Kidney (tissue), 14 donors: ENCODE measurements around the gene LIPC. TPM values are rescaled to one million over a fixed set of nuclear protein-coding genes. Genes with fewer than 3 reads are reported as not detected.

Source experiments
- DNase-seq, 5 donors: peaks; one replicate each; pipeline ENCODE4 v3.0.0-alpha.2; 2013 to 2020
- FAIRE-seq: peaks from 2 replicates; lab custom pipeline; 2012; peaks lifted over from hg19 to GRCh38; lab: Jason Lieb, UNC
- H3K27ac ChIP-seq, 2 donors: one replicate each; pipeline ENCODE4 v1.7.0; 2013; ENCODE audit warnings: low read depth in 2 of 2, low read length in 2 of 2, inconsistent platforms in 1 of 2
- H3K27me3 ChIP-seq: one replicate; pipeline ENCODE4 v1.7.1; 2013; ENCODE audit warnings: low read length, inconsistent platforms; ENCODE audit not compliant: control insufficient read depth, insufficient read depth
- H3K36me3 ChIP-seq, 3 donors: one replicate each; pipeline versions ENCODE4 v1.7.0 to v1.7.1; 2013; ENCODE audit warnings: low read length in 3 of 3, control low read depth in 1 of 3, inconsistent platforms in 1 of 3; ENCODE audit not compliant: insufficient read depth in 3 of 3, control insufficient read depth in 2 of 3
- H3K4me1 ChIP-seq, 3 donors: one replicate each; pipeline versions ENCODE4 v1.7.0 to v1.7.1; 2013; ENCODE audit warnings: low read length in 3 of 3, inconsistent platforms in 1 of 3, low read depth in 1 of 3; ENCODE audit not compliant: control insufficient read depth in 2 of 3, insufficient read depth in 2 of 3
- H3K4me3 ChIP-seq, 3 donors: one replicate each; pipeline versions ENCODE4 v1.7.0 to v1.8.1; 2013; ENCODE audit warnings: low read length in 3 of 3, control low read depth in 1 of 3, inconsistent platforms in 1 of 3
- H3K9ac ChIP-seq, 3 donors: one replicate each; pipeline versions ENCODE4 v1.7.0 to v1.7.1; 2013; ENCODE audit warnings: low read length in 3 of 3, control low read depth in 1 of 3, inconsistent platforms in 1 of 3
- H3K9me3 ChIP-seq, 3 donors: one replicate each; pipeline versions ENCODE4 v1.7.0 to v1.7.1; 2013; ENCODE audit warnings: low read length in 3 of 3, control low read depth in 1 of 3, inconsistent platforms in 1 of 3; ENCODE audit not compliant: control insufficient read depth in 2 of 3, insufficient read depth in 1 of 3
- intact Hi-C: fragments of 100-400 bp; cut with DNase I; formaldehyde crosslinking; loops from one replicate; pipeline ENCODE4 v1.11.1; 2022
- polyA plus RNA-seq: library from polyadenylated mRNA; stranded (reverse); fragments of 350-450 nt; fragmentation: Illumina TruSeq; extraction: RNeasy Lipid Tissue Mini Kit (QIAGEN cat#74804); gene quantifications from one replicate; pipeline ENCODE4 v1.2.3, GENCODE V29; 2014; ENCODE audit warnings: low read depth, low replicate concordance; ENCODE audit not compliant: insufficient read depth
- total RNA-seq: library from RNA; stranded (reverse); fragmentation: NEBNext Ultra II Directional; extraction: Animal tissue kit (Norgen Biotek cat#: 25700); gene quantifications from one replicate; pipeline ENCODE4 v1.2.1, GENCODE V29; 2021
- TF ChIP-seq, protein P1 (sequence below): IDR thresholded peaks from 3 replicates; pipeline ENCODE4 v1.5.1; 2012; ENCODE audit warnings: mild to moderate bottlenecking, moderate library complexity, borderline replicate concordance; ENCODE audit not compliant: insufficient read depth; ENCODE audit errors: extremely low read depth
- donor health status: control.
- donor health status: control.
- donor health status: control.
- donor health status: control.
- donor health status: control.
- donor health status: DM: yes; HTN: yes; CAD: no.
- donor health status: Normal renal cell carcinoma (clear cell type).

Gene LIPC
- total and polyA plus RNA-seq, 2 donors from 2014 or later: 9.9 to 21.6 TPM

DNA sequence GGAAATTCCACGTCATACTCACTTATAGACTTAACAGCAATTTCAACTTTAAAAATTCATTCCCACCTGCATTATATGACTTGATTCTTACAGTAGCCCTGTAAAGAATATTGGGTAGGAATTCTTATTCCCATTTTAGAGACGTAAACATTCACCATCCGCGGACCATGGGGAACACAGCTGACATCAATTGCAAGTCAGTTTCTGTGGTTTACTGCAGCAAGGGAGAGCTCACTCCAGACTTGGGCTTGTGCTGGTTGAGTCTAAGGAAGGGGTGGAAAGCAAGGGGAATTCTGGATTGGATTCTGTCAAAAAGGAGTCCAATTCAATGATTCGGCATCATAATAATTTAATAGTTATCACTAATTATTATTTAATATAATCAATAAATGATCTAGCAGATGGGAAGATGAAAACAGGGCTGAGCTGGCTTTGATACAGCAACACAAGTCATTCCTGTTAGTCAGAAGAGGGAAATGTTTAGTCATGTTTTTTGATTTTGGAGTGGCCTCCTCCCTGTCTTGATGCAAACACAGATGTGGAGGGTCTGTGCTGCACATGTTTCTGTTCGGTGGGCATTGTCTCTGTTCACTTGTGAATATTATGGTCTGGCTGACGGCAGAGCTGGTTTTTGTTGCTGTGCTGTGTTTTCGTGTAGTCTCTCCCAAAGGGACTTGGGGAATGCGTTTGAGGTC lies 9.7 kb downstream of the LIPC start:
- H3K9ac ChIP-seq: no peak overlapping the region
- intact Hi-C loops: no loop called here
- no peak for FAIRE-seq

DNA sequence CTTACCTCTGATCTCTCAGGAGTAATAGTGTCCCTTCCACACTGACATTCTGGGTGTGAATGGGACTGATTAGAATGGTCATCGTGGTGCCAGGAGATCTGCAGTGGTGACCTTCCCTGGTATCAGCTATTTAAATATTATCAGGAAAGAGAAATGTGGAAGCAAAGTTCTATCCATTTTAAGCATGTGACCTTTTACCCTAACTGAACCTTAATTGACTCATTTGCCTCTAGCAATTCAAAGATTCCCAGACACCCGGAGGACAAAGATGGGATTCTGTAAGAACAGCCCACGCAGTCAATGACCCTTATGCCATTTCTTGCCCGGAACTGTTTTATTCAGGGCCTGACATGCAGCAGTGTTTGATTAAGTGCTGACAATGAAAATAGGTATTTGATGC lies 10.3 kb downstream of the LIPC start:
- no peaks in the 10 kb centered on the region for H3K27me3 ChIP-seq
- no peaks in the 10 kb centered on the region for H3K36me3 ChIP-seq
- intact Hi-C loops: no loop called here
- H3K9me3 ChIP-seq: no peaks in the 10 kb centered on the region
- DNase-seq (no peak), FAIRE-seq (no peak)
- TF ChIP-seq, protein P1, sequence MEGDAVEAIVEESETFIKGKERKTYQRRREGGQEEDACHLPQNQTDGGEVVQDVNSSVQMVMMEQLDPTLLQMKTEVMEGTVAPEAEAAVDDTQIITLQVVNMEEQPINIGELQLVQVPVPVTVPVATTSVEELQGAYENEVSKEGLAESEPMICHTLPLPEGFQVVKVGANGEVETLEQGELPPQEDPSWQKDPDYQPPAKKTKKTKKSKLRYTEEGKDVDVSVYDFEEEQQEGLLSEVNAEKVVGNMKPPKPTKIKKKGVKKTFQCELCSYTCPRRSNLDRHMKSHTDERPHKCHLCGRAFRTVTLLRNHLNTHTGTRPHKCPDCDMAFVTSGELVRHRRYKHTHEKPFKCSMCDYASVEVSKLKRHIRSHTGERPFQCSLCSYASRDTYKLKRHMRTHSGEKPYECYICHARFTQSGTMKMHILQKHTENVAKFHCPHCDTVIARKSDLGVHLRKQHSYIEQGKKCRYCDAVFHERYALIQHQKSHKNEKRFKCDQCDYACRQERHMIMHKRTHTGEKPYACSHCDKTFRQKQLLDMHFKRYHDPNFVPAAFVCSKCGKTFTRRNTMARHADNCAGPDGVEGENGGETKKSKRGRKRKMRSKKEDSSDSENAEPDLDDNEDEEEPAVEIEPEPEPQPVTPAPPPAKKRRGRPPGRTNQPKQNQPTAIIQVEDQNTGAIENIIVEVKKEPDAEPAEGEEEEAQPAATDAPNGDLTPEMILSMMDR: no peak
- H3K4me3 ChIP-seq: peak overlapping the region in 1 of 3 donors; percentile 3
- H3K9ac ChIP-seq: no peak overlapping the region
- peak overlapping the region; percentile 51 to 54 for H3K27ac ChIP-seq
- H3K4me1 ChIP-seq: peaks cover 6 to 20% (median 14%) of the 10 kb centered on the region in 3 donors

More for the DNA sequence above, 9.7 kb downstream of the LIPC start:
- TF ChIP-seq, protein P1: no peak
- Histone ChIP-seq H3K4me1 (peaks cover 6 to 20% (median 14%) of the 10 kb centered on the region in 3 donors), H3K27ac (peak overlapping the region; percentile 51 to 89), H3K9me3 (no peaks in the 10 kb centered on the region), H3K36me3 (no peaks in the 10 kb centered on the region), H3K4me3 (peak overlapping the region in 1 of 3 donors; percentile 3), H3K27me3 (no peaks in the 10 kb centered on the region)
- no peak for DNase-seq

DNA sequence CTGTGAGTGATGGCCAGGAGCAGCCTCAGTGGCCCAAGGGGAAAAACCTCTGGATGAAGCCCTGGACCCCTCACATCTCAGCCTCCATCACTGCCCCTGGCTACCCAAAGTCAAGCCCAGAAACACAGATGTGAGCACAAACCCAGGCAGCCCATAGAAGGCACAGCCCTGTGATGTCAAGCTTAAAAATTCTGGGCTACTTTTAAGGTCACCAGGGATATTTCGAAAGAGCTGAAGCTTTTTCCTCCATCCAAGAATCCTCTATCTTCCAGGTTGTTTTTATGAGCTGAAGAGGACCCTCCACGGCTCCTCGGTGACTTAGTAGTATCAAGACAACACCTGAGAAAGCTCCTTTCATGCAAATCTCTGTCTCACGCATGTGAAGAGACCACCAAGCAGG lies 11.5 kb downstream of the LIPC start:
- Histone ChIP-seq H3K27me3 (no peaks in the 10 kb centered on the region), H3K36me3 (no peaks in the 10 kb centered on the region), H3K9ac (no peak overlapping the region), H3K4me3 (no peak overlapping the region), H3K9me3 (no peaks in the 10 kb centered on the region), H3K27ac (no peak overlapping the region), H3K4me1 (peaks cover 6 to 20% (median 14%) of the 10 kb centered on the region in 3 donors)
- DNase-seq (no peak), FAIRE-seq (no peak)
- TF ChIP-seq, protein P1: no peak
- intact Hi-C loops: no loop called here

DNA sequence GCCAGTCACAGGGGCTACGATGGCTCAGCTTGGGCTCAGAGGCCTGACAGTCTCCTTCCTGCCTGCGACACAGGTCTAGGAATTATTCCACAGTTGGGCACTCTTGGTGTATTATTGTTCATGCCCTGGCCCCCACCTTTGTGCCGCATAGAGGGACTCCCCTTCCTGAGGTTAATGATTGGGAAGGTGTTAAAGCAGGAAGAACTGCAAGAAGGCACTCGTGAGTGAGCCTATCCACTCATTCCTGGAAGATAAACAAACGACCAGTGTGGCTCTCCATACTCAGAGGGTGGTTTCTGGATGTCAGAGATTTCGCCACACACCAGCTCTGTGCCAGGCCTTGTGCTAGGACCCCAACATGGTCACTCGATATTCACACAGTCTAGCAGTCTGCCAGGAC lies 12.3 kb downstream of the LIPC start:
- H3K4me1 ChIP-seq: peaks cover 6 to 20% (median 14%) of the 10 kb centered on the region in 3 donors
- no peaks in the 10 kb centered on the region for H3K9me3 ChIP-seq
- intact Hi-C loops: no loop called here
- peak in 2 of 5 donors; percentile 33 to 63 for DNase-seq
- H3K36me3 ChIP-seq: no peaks in the 10 kb centered on the region
- H3K27me3 ChIP-seq: no peaks in the 10 kb centered on the region
- H3K4me3 ChIP-seq: no peak overlapping the region
- H3K27ac ChIP-seq: no peak overlapping the region
- no peak overlapping the region for H3K9ac ChIP-seq
- TF ChIP-seq, protein P1: no peak
- no peak for FAIRE-seq
